MCF 10A (cell line): ENCODE results near the gene SPZ1. TPM values are rescaled to one million over a fixed set of nuclear protein-coding genes. Genes with fewer than 3 reads are reported as not detected.

ENCODE experiments used
- BruUV-seq: library from RNA; stranded (reverse); fragments of 400-500 nt; replicated peaks from 2 replicates; lab custom pipeline; 2021; lab: Mats Ljungman, UMichigan
- CTCF ChIA-PET: fragments of 300-600 bp; sonication (Branson Sonifier 250); formaldehyde crosslinking; extraction: SDS; loops from one replicate; lab custom pipeline; 2021; ENCODE audit warnings: antibody characterized with exemption, inconsistent platforms; lab: Yijun Ruan, JAX
- POLR2A ChIA-PET: fragments of 300-600, 350-650 bp; sonication (Branson Sonifier 250); formaldehyde crosslinking; extraction: SDS; loops from one replicate; lab custom pipeline; 2020; ENCODE audit warnings: antibody characterized with exemption, inconsistent platforms; lab: Yijun Ruan, JAX
- DNase-seq: peaks from one replicate; pipeline ENCODE4 v3.0.0-alpha.2; 2018; ENCODE audit not compliant: unreplicated experiment
- H3K27ac Mint-ChIP-seq: one replicate; pipeline ENCODE4 v1.8.0; 2022; ENCODE audit warnings: mild to moderate bottlenecking, low read depth, mixed read lengths; ENCODE audit not compliant: unreplicated experiment
- H3K27me3 Mint-ChIP-seq: one replicate; pipeline ENCODE4 v1.8.0; 2022; ENCODE audit warnings: mixed read lengths; ENCODE audit not compliant: insufficient read depth, unreplicated experiment
- H3K36me3 Mint-ChIP-seq: one replicate; pipeline ENCODE4 v1.8.0; 2022; ENCODE audit warnings: mild to moderate bottlenecking, moderate library complexity, mixed read lengths; ENCODE audit not compliant: insufficient read depth, unreplicated experiment
- H3K4me1 Mint-ChIP-seq: one replicate; pipeline ENCODE4 v1.8.0; 2022; ENCODE audit warnings: mixed read lengths; ENCODE audit not compliant: insufficient read depth, unreplicated experiment
- H3K4me3 Mint-ChIP-seq: one replicate; pipeline ENCODE4 v1.8.0; 2022; ENCODE audit warnings: mild to moderate bottlenecking, moderate library complexity, mixed read lengths; ENCODE audit not compliant: unreplicated experiment
- H3K9me3 Mint-ChIP-seq: one replicate; pipeline ENCODE4 v1.8.0; 2022; ENCODE audit warnings: mixed read lengths; ENCODE audit not compliant: unreplicated experiment
- intact Hi-C: fragments of 100-400 bp; cut with micrococcal nuclease; formaldehyde crosslinking; loops from 2 replicates; pipeline ENCODE4 v1.14.1; 2022
- total RNA-seq: library from RNA; stranded (reverse); gene quantifications from 2 replicates; pipeline ENCODE4 v1.2.3, GENCODE V29; 2022
- TF ChIP-seq, protein P1 (sequence below): fragments of 200-600 bp; IDR thresholded peaks from one replicate; pipeline ENCODE4 v1.8.0; 2022; ENCODE audit warnings: antibody characterized with exemption, mild to moderate bottlenecking; ENCODE audit not compliant: unreplicated experiment

Gene SPZ1
- total RNA-seq, 1 experiment from 2014 or later = not detected

DNA sequence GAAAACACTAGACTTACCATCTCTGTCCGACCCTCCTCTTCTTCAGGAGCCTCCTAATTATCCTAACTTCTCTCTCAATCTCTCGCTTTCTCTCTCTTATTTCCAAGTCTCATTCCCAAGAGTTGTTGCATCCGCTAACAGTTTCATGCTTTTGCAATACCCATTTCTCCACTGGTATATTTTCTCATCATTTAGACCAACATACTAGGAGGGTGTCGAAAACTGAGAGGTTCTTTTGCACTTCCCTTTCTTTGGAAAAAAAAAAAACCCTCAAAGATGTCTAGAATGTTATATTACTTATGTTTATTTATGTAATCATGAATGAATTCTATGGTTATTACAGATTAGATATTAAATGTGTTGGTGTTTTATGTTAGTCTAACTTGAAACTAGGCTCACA is 35.9 kb downstream of the SPZ1 start:
- no peaks in the 10 kb centered on the region for H3K4me1 Mint-ChIP-seq
- ChIA-PET POLR2A (no interaction called here), CTCF (no interaction called here)
- H3K9me3 Mint-ChIP-seq = no peaks in the 10 kb centered on the region
- DNase-seq = no peak
- H3K27ac Mint-ChIP-seq = no peak overlapping the region
- H3K36me3 Mint-ChIP-seq = no peaks in the 10 kb centered on the region
- intact Hi-C loops = no loop called here
- H3K4me3 Mint-ChIP-seq = no peak overlapping the region
- BruUV-seq = no TSS peak
- TF ChIP-seq, protein P1, sequence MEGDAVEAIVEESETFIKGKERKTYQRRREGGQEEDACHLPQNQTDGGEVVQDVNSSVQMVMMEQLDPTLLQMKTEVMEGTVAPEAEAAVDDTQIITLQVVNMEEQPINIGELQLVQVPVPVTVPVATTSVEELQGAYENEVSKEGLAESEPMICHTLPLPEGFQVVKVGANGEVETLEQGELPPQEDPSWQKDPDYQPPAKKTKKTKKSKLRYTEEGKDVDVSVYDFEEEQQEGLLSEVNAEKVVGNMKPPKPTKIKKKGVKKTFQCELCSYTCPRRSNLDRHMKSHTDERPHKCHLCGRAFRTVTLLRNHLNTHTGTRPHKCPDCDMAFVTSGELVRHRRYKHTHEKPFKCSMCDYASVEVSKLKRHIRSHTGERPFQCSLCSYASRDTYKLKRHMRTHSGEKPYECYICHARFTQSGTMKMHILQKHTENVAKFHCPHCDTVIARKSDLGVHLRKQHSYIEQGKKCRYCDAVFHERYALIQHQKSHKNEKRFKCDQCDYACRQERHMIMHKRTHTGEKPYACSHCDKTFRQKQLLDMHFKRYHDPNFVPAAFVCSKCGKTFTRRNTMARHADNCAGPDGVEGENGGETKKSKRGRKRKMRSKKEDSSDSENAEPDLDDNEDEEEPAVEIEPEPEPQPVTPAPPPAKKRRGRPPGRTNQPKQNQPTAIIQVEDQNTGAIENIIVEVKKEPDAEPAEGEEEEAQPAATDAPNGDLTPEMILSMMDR = no peak
- no peaks in the 10 kb centered on the region for H3K27me3 Mint-ChIP-seq

DNA sequence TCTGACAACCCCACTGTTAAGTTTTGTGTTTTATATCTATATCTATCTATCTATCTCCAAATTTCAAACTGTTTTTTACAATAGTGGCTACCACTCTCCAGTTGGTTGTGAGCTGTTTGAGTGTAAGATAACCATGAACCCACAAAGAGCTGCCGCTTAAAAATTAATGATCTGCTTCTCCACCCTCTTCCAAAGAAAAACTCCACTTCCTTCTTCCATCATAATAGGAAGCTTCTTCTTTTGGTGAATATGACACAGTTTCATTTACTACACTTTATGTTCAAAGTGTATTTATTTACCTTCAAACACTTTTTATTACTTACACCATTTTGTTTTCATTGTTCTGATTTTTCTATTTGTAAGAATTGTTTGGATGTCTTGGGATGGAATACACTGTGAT is 37.9 kb downstream of the SPZ1 start:
- TF ChIP-seq, protein P1 = no peak
- POLR2A ChIA-PET = no interaction called here
- Mint-ChIP-seq H3K4me1 (no peaks in the 10 kb centered on the region), H3K27ac (no peak overlapping the region), H3K27me3 (no peaks in the 10 kb centered on the region), H3K9me3 (no peaks in the 10 kb centered on the region), H3K4me3 (no peak overlapping the region), H3K36me3 (no peaks in the 10 kb centered on the region)
- no TSS peak for BruUV-seq
- intact Hi-C loops = no loop called here
- no peak for DNase-seq
- CTCF ChIA-PET = interaction anchor here (0.6 to 1.2 kb wide), 2 partner anchors 14 to 40 kb away, joined by 3 read pairs; no protein-coding TSS in a partner anchor

- Mint-ChIP-seq H3K4me3 (no peak overlapping the region), H3K27ac (no peak overlapping the region), H3K27me3 (no peaks in the 10 kb centered on the region), H3K4me1 (no peaks in the 10 kb centered on the region), H3K36me3 (no peaks in the 10 kb centered on the region), H3K9me3 (no peaks in the 10 kb centered on the region)
- no TSS peak for BruUV-seq
- no peak for DNase-seq
- ChIA-PET CTCF (no interaction called here), POLR2A (no interaction called here)
- TF ChIP-seq, protein P1 = no peak
- intact Hi-C loops = no loop called here
Measured at GRCh38 chr5:80360914-80361444, 41.2 kb downstream of the SPZ1 start.

DNA sequence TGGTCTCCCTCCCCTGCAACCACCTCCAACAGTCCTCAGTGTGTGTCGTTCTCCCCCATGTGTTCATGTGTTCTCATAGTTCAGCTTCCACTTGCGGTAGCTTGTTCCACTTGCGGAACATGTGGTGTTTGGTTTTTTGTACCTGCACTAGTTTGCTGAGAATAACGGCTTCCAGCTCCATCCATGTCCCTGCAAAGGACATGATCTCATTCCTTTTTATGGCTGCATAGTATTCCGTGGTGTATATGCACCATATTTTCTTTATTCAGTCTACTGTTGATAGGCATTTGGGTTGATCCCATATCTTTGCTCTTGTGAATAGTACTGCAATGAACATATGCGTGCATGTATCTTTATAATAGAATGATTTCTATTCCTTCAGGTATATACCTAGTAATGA is 45.1 kb downstream of the SPZ1 start:
- no TSS peak for BruUV-seq
- ChIA-PET CTCF (interaction anchor here (0.8 kb wide), 1 partner anchor 19 kb away, joined by 3 read pairs; no protein-coding TSS in a partner anchor), POLR2A (no interaction called here)
- intact Hi-C loops = no loop called here
- DNase-seq = no peak
- Mint-ChIP-seq H3K27ac (no peak overlapping the region), H3K9me3 (no peaks in the 10 kb centered on the region), H3K4me1 (no peaks in the 10 kb centered on the region), H3K4me3 (no peak overlapping the region), H3K27me3 (no peaks in the 10 kb centered on the region), H3K36me3 (no peaks in the 10 kb centered on the region)
- TF ChIP-seq, protein P1 = no peak
